Raji (cell line): Measurements from ENCODE around the gene INPP5J.

Source experiments
- POLR2A ChIP-seq: IDR thresholded peaks from 2 replicates; pipeline ENCODE4 v1.6.1; 2011; ENCODE audit warnings: low read depth, low read length, control low read depth; ENCODE audit not compliant: insufficient read depth

INPP5J gene

GRCh38 chr22:31106001-31106571 lies 16.7 kb upstream of the INPP5J start:
- no peak for TF ChIP-seq POLR2A

- no peak for TF ChIP-seq POLR2A
Measured at GRCh38 chr22:31106731-31107177, 16.0 kb upstream of the INPP5J start.

- TF ChIP-seq POLR2A: no peak
Measured at GRCh38 chr22:31107178-31107893, 15.4 kb upstream of the INPP5J start, which contains the start of gene SELENOM. TSS of gene SELENOM (minus strand) at chr22:31107568. CDS start at chr22:31107505, 63 bp downstream.

GRCh38 chr22:31107894-31108218 lies 14.9 kb upstream of the INPP5J start:
- no peak for TF ChIP-seq POLR2A

GRCh38 chr22:31118046-31118820 lies 4.5 kb upstream of the INPP5J start:
- TF ChIP-seq POLR2A: no peak

GRCh38 chr22:31119026-31119717 lies 3.6 kb upstream of the INPP5J start:
- TF ChIP-seq POLR2A: no peak

- no peak for TF ChIP-seq POLR2A
Measured at GRCh38 chr22:31120230-31120629, 2.5 kb upstream of the INPP5J start.

GRCh38 chr22:31120642-31121041 lies 2.1 kb upstream of the INPP5J start:
- no peak for TF ChIP-seq POLR2A

- TF ChIP-seq POLR2A: no peak
Measured at GRCh38 chr22:31121403-31121802, 1.4 kb upstream of the INPP5J start.

- TF ChIP-seq POLR2A: no peak
Measured at GRCh38 chr22:31122196-31122531, 602 bp upstream of the INPP5J start.

GRCh38 chr22:31123292-31123602 lies 481 bp downstream of the INPP5J start:
- TF ChIP-seq POLR2A: no peak

- TF ChIP-seq POLR2A: no peak
Measured at GRCh38 chr22:31124290-31124689, 1.5 kb downstream of the INPP5J start.

GRCh38 chr22:31124811-31125465 lies 2.2 kb downstream of the INPP5J start:
- no peak for TF ChIP-seq POLR2A

- TF ChIP-seq POLR2A: no peak
Measured at GRCh38 chr22:31125521-31126117, 2.9 kb downstream of the INPP5J start.
